Esophagus squamous epithelium (tissue), 5 donors: ENCODE results near the gene COX19. TPM values are rescaled to one million over a fixed set of nuclear protein-coding genes. Genes with fewer than 3 reads are reported as not detected.

ENCODE experiments used
- DNase-seq: peaks from one replicate; lab custom pipeline; 2025; lab: John Stamatoyannopoulos, UW
- H3K27ac ChIP-seq, 4 donors: fragments of 200-600 bp; sonication (generic); one replicate each; pipeline ENCODE4 v1.5.1; 2016 to 2019; ENCODE audit warnings: mild to moderate bottlenecking in 1 of 4
- H3K27me3 ChIP-seq, 4 donors: fragments of 200-600 bp; sonication (generic); 1 replicate in 3 of 4; 2 replicates in 1 of 4; pipeline versions ENCODE4 v1.5.1 to v1.6.0; 2017 to 2021; ENCODE audit warnings: antibody characterized with exemption in 1 of 4
- H3K36me3 ChIP-seq, 3 donors: fragments of 200-600 bp; sonication (generic); one replicate each; pipeline ENCODE4 v1.5.1; 2016 to 2019
- H3K4me1 ChIP-seq, 3 donors: fragments of 200-600 bp; sonication (generic); one replicate each; pipeline ENCODE4 v1.5.1; 2017 to 2019
- H3K4me3 ChIP-seq, 4 donors: fragments of 200-600 bp; sonication (generic); 1 replicate in 3 of 4; 2 replicates in 1 of 4; pipeline ENCODE4 v1.5.1; 2016 to 2019; ENCODE audit warnings: mild to moderate bottlenecking in 2 of 4, moderate library complexity in 1 of 4
- H3K9me3 ChIP-seq, 3 donors: fragments of 200-600 bp; sonication (generic); one replicate each; pipeline ENCODE4 v1.5.1; 2016 to 2019
- POLR2A ChIP-seq, 4 donors: fragments of 450-650 bp; IDR thresholded peaks; one replicate each; pipeline ENCODE4 v1.6.1; 2017; ENCODE audit warnings: antibody characterized with exemption in 4 of 4, mild to moderate bottlenecking in 4 of 4, moderate library complexity in 3 of 4
- WGBS, 2 donors: methylation state at CpG; one replicate each; pipeline ENCODE4 v1.1.5; 2018; 5-methylcytosine and 5-hydroxymethylcytosine counted together
- intact Hi-C: fragments of 100-400 bp; cut with DNase I; formaldehyde crosslinking; loops from one replicate; pipeline ENCODE4 v1.15.0; 2022
- total RNA-seq, 4 donors: library from RNA; depleted of rRNA; stranded (reverse); fragments of >200 nt; gene quantifications; one replicate each; pipeline ENCODE4 v1.1.0, GENCODE V29; 2016
- TF ChIP-seq, protein P1 (sequence below), 6 experiments: fragments of 450-650 bp in 4 of 6; fragments of 200-600 bp in 2 of 6; sonication (generic) in 2 of 6; IDR thresholded peaks; one replicate each; pipeline ENCODE4 v1.5.1; 2016 to 2019; ENCODE audit warnings: antibody characterized with exemption in 6 of 6, mild to moderate bottlenecking in 4 of 6, moderate library complexity in 4 of 6
- donor health status: DM: yes; HTN: yes; CAD: no.

Gene COX19
- total RNA-seq, 4 donors from 2014 or later = 4.0 to 13.0 (median 6.9) TPM

DNA sequence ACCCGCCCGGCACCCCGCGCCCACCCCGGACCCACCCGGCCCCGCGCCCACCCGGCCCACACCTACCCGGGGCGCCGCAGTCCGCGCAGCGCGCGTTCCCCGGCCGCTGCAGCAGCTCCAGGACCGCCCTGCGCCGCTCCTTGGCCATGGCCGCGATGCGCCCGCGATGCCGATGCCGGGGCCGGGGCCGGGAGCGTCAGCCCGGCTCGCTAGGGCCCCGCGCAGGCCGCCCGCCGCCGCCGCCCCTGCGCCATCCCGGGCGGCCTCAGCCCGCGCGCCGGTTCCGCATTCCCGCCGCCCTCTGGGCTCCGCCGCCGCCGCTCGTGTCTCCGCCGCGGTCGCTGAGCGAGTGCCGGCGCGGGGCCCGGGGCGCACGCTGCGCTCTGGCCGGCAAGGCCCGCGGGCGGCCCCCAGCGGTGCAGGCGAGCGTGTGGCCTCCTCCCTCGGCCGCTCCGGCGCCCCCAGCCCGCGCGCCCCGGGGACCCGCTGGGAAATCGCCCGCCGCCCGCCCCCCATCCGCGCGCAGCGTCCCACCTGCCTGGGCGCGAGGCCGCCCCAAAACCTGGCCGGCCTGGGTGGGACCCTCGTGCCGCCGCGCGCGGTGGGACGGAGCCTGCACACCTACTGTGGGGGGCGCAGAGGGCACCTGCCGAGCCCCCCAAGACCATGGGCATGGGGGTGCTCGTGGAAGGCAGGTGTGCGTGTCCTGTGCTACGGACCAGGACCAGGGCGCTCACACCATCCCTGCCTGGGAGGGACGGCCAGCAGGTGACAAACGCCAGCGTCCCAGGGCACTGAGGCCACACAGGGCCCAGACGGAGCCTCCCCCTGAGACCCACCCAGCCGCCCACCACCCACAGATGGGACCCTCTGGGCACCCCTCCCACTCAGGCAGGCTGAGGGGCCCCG lies 20.8 kb downstream of the COX19 start, which contains the start of gene ADAP1:
Gene ADAP1 (minus strand): TSS at position 351 of the 909 bp plus-strand sequence. CDS start 203 bp downstream, at position 148.
- Histone ChIP-seq H3K4me1 (peaks cover 12 to 33% (median 19%) of the 10 kb centered on the region in 3 donors), H3K27me3 (peaks cover 0 to 73% (median 0%) of the 10 kb centered on the region in 4 donors), H3K36me3 (no peaks in the 10 kb centered on the region), H3K4me3 (peak within 1 kb of the TSS; percentile 54 to 68 (median 60)), H3K9me3 (no peaks in the 10 kb centered on the region), H3K27ac (peak within 1 kb of the TSS; percentile 49 to 86 (median 72))
- 0 to 59% methylated on average over 4 to 6 of the region's 115 CpGs for WGBS, 2 donors
- DNase-seq = no peak
- TF ChIP-seq POLR2A (IDR thresholded peaks at IDR 0.05) = no peak
- TF ChIP-seq, protein P1, sequence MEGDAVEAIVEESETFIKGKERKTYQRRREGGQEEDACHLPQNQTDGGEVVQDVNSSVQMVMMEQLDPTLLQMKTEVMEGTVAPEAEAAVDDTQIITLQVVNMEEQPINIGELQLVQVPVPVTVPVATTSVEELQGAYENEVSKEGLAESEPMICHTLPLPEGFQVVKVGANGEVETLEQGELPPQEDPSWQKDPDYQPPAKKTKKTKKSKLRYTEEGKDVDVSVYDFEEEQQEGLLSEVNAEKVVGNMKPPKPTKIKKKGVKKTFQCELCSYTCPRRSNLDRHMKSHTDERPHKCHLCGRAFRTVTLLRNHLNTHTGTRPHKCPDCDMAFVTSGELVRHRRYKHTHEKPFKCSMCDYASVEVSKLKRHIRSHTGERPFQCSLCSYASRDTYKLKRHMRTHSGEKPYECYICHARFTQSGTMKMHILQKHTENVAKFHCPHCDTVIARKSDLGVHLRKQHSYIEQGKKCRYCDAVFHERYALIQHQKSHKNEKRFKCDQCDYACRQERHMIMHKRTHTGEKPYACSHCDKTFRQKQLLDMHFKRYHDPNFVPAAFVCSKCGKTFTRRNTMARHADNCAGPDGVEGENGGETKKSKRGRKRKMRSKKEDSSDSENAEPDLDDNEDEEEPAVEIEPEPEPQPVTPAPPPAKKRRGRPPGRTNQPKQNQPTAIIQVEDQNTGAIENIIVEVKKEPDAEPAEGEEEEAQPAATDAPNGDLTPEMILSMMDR (IDR thresholded peaks at IDR 0.05) = peak in 3 of 6 experiments; percentile 6 to 39 (median 26)
- intact Hi-C loops = no loop called here

DNA sequence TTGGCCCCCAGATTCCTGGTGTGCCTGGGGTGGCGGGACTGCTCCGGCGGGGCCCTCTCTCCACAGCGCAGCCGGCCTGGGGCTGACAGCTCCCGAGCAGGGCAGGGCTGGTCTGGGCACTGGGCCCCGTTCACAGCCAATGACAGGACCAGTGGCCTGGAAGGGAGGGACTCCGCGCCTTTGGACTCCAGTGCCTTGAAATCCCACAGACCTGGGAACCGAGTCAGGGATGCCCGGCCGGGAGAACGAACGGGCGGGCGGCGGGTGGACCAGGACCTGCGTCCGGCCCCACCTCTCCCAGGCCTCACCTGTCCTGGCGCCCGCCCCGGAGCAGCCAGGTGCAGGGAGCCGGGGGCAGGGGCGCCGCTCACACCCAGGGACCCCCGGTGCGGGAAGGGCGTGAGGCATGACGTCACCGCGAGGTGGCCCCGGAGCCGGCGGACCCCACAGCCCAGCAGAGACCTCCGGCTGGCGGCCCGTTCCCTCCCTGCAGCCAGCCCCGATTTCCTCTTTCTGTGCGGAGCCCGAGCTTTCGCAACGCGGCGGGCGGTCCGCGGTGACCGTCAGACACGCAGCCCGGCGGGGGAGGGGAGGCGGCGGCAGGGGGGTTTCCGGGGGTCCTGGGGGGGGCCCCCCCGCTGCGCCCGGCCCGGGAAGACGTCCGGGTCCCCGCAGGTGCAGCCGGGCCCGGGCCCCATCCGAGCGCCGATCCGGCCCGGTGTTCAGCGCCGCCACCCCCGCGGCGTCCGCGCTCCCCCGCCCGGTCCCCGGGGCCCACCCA lies 21.6 kb downstream of the COX19 start:
- Histone ChIP-seq H3K4me1 (peaks cover 12 to 34% (median 19%) of the 10 kb centered on the region in 3 donors), H3K4me3 (peak overlapping the region; percentile 54 to 68 (median 60)), H3K27me3 (peaks cover 0 to 66% (median 0%) of the 10 kb centered on the region in 4 donors), H3K9me3 (no peaks in the 10 kb centered on the region), H3K36me3 (no peaks in the 10 kb centered on the region), H3K27ac (peak overlapping the region; percentile 49 to 86 (median 72))
- no peak for DNase-seq
- TF ChIP-seq POLR2A (IDR thresholded peaks at IDR 0.05) = peak in 1 of 4 donors; percentile 8
- TF ChIP-seq, protein P1 (IDR thresholded peaks at IDR 0.05) = no peak
- no CpG with 5 or more reads among the region's 78 CpGs for WGBS, 2 donors
- intact Hi-C loops = no loop called here

DNA sequence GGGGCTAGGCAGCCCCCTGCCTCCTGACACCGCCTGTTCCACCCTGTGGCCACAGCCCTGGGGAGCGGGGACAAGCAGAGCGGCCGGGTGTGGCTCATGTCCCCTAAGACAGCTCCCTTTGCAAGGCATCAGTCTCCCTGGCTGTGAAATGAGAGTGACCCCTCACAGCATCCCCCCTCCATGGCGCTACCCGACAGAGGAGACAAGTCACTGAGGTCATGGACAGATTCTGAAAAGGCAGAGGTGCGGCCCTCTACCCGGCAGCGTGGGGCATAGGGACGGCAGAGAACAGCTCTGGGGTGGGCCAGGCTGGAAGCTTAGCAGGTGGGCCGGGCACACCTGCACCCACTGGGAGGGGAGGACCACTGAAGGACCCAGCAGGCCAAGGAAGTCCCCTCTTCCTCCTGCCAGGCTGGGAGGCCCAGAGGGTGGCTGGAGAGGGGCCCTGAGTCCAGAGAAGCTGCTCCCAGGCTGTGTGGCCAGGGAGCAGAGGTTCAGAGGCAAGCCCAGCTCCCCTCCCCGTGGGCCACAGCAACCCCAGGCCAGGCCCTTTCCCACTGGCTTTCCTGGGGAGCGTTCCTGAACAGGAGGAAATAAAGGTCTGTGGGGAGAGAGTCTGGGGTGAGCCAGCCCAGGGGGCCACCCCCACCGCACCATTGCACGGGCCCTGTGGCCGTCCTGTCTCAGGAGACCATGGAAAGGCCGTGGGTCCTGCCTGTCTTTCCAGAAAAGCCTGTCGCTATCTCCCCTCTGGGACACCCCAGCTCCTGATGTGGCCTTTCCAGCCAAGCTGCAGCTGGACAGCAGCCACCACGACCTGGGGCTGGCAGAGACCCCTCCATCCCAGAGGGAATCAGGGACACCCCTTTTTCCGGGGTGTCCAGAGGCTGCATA lies 22.6 kb downstream of the COX19 start:
- H3K9me3 ChIP-seq = no peaks in the 10 kb centered on the region
- intact Hi-C loops = no loop called here
- peak overlapping the region; percentile 54 to 68 (median 60) for H3K4me3 ChIP-seq
- TF ChIP-seq, protein P1 (IDR thresholded peaks at IDR 0.05) = no peak
- TF ChIP-seq POLR2A (IDR thresholded peaks at IDR 0.05) = no peak
- peaks cover 0 to 56% (median 0%) of the 10 kb centered on the region in 4 donors for H3K27me3 ChIP-seq
- WGBS, 2 donors = 100% methylated on average over 4 of the region's 20 CpGs; no CpG with 5 or more reads in 1 of the 2 donors
- H3K27ac ChIP-seq = no peak overlapping the region
- peaks cover 12 to 34% (median 19%) of the 10 kb centered on the region in 3 donors for H3K4me1 ChIP-seq
- H3K36me3 ChIP-seq = no peaks in the 10 kb centered on the region
- DNase-seq = no peak

DNA sequence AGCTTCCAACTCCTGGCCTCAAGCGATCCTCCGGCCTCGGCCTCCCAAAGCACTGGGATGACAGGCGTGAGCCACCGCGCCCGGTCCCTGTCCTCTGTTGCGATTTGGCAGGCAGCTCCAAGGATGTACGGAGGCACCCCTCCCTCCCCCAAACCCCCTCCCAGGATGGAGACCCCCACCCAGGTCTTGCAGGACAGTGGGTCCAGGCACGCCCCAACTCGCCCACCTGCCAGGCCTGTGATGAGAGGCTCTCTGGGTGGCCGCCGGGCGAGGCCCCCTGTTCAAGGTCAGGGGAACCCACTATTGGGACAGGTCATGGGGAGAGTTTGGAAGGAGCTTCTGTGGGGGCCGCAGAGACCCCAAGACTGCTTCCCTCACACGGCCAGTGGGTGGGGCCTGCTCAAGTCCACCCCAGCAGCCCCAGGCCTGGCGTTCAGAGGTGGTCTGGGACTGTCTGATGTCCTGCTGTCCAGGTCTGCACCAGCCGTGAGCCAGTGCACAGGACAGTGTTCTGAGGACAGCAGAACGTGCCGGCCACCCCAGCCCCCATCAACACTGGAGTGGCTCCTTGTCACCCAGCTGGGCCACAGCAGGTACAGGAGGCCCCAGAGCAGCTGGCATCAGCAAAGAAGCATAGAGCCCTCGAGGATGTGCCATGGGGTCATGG lies 23.3 kb downstream of the COX19 start:
- no peaks in the 10 kb centered on the region for H3K36me3 ChIP-seq
- no peaks in the 10 kb centered on the region for H3K9me3 ChIP-seq
- H3K27ac ChIP-seq = no peak overlapping the region
- peaks cover 12 to 34% (median 19%) of the 10 kb centered on the region in 3 donors for H3K4me1 ChIP-seq
- TF ChIP-seq, protein P1 (IDR thresholded peaks at IDR 0.05) = no peak
- no CpG with 5 or more reads among the region's 21 CpGs for WGBS, 2 donors
- no peak overlapping the region for H3K4me3 ChIP-seq
- intact Hi-C loops = no loop called here
- no peak for DNase-seq
- H3K27me3 ChIP-seq = peaks cover 0 to 48% (median 0%) of the 10 kb centered on the region in 4 donors
